Inferior parietal cortex (tissue), 1 donor: ENCODE results near the gene ARHGAP10.
A peak's percentile ranks its signal among the peaks of the same experiment; 100 is the strongest.

Source experiments
- DNase-seq: peaks from one replicate; pipeline ENCODE4 v3.0.0-alpha.2; 2016; ENCODE audit errors: extremely low spot score

The ARHGAP10 gene

DNA sequence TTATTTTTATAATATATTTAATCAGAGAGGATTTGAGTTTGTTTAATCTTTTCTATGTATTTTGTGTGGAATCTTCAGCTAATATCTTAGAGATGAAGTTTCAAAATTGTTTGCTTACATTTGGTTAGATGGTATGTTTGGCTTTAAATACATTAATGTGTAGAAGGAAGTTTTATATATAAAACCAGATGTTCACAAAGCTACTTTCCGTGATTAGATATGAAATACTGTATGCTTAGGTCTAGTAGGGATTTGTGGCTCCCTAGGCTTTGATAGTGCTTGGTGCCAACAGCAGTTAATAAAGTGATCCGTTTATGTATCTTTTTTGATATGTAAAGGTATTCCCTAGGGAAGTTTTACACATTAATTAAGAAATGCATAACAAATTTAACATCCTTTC lies 223.0 kb downstream of the ARHGAP10 start:
- no peak for DNase-seq

DNA sequence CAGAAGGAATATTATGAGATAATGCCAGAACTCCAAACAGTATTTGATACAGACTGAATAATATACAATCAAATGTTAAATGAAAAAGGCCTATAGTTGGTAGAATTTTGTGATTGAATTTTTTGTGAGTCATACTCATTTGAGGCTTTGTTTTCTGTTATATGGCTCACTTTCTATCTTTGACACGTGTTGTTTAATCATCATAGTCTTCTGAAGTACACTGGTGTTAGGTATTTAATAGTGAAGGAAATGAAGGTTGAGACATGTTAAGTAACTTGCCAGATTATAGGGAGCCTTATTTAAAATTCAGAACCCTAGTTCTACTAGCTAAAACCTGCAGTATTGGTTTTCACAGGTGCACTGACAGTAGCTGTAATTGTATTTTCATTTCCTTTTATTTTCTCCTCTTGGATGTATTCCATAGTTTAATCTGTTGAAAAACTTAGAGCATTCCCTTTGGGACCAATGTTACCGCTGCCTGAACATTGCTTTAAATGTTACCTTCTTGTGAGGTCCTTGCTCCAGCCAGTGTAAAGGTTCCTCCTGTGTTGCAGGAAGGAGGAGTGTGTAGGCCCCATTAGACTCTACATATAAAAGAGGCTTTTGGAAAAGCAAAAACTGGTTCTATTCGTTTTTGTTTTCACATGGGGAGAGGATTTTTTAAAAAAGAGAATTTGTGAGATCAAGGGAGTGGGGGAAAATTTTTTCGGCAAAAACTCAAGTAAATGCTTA lies 224.1 kb downstream of the ARHGAP10 start:
- no peak for DNase-seq

DNA sequence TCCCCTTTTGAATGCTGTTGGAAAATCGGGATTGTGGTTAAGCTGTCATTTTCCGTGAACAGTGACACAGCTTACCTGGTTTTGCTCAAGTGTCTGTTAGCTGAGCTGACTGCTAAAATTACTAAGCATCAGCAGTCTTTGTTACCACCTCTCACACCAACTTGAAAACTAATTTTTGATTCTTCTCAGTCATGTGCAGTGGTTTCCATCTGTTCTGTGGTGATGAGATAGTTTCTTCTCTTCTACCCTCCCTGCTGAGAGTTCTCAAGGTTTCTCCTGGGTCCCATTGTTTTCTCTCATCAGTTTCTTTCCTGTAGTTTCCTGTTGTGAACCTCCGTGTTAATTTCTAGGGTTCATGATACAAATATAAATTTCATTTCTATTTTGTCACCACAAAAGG lies 225.6 kb downstream of the ARHGAP10 start:
- DNase-seq: no peak

DNA sequence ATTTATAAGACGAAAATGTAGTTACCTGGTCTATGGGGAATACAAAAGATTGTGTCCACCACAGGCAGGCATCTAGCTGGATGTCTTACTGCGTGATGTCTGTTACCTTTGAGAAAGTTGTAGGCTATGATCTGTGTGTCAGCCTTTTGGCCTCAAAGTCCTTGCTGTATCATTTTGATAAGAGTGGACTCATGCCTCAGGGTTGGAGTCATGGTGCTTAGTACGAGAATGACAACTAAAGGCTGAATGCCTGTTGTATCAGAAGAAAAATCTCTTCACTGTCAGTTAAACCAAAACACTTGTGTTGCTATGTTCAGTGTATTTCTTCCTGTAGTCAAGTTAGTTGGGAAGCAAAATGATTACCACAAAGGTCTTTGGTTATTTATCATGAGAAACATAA lies 226.2 kb downstream of the ARHGAP10 start:
- DNase-seq: no peak

DNA sequence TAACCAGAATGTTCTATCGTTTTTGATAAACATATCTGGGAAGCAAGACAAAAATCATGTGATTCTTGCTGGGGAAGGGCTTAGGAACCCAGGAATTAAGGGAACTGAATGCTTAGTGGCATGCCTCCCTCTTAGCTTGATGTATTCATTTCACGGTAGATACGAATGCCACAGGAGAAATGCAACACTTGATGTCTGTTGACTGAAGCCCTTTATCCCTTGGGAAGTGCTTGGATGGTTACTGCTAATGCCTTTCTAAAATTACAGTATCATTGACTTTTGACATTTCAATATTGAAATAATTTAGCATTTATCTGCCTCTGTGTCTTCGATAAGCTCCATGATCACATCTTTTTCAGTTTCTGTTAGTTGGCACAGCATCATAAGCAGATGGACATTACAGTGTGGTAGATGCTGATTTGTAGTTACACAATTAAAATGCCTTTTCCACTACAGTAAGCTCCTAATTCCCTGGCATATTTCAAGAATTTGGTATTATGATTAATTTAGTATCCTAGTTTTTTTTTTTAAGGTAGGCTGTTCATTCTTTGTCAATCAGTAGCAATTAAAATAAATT lies 226.7 kb downstream of the ARHGAP10 start:
- no peak for DNase-seq

DNA sequence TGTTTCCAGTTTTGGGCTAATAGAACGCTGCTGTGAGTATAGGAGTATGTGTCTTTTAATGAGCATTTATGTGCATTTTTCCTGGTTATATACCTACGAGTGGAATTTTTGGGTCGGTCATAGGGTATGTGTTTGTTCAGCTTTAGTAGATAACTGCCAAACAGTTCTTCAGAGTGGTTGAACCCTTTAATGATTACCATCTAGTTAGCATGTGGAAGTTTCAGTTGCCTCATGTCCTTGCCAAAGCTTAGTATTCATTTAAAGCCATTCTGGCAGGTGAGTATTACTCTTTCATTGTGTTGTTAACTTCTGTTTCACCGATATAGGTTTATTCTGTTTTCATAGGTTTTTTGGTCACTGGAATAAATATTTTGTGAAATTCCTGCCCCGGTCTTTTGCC lies 229.1 kb downstream of the ARHGAP10 start:
- no peak for DNase-seq

DNA sequence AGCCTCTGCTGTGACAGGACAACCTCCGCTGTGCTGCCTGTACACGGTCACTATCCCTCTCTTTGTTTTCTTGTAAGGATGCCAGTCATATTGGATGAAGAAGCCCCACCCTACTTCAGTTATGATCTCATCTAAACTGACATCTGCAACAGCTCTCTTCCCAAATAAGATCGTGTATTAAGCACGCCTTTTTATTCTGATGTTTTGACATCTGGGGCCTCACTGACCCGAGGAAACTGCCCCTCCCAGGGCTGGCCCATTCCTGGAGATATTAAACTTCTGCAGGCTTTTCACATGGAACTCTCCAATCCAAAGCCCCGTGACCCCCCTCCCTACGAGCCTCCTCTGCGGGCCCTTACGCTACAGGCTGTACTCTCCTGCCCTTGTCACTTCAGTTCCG lies 232.0 kb downstream of the ARHGAP10 start:
- no peak for DNase-seq

DNA sequence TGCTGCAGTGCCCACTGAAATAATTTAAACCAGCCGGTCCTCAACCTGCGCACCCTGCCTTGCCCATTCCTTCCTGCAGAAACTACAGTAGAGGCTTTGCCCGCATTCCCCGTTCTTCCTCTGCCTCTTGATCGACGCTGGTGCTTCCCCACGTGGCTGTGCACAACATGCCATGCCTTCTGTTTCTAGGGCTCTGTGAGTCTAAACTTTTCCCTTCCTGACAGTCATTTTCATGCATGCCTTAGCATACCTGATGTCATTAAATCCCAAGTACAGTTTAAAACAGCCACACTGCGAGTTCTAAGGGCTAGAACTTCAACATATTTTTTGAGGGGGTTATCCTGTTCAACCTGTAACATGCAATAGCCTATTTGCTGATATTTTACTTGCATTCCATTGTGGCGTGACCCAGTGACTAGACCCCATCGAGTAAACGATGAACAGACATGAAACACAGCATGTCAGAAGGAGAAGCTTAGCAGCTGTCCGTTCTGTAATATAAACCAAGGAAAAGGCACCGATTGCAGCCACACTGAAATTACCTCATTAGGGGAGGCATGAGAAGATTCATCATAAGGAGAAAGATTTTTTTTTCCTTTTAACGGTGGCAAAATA lies 232.5 kb downstream of the ARHGAP10 start:
- DNase-seq: no peak

DNA sequence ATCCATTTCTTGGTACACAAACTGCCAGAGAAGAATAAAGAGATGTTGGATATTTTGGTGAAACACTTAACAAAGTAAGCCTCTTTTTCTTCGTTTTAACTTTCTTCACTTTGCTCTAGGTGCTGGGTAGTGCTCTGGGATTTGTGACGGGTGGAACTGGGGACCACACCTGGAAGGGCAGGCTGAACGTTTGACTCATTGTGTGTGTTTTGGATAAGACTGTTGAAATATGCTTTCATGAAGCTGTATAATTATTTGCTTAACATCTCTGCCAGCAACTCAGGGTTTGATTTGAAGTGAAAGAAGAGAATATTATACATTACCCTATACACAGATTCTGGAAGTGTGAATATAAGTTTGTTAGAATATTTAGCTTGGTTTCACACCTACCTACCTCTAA lies 233.2 kb downstream of the ARHGAP10 start:
- no peak for DNase-seq

DNA sequence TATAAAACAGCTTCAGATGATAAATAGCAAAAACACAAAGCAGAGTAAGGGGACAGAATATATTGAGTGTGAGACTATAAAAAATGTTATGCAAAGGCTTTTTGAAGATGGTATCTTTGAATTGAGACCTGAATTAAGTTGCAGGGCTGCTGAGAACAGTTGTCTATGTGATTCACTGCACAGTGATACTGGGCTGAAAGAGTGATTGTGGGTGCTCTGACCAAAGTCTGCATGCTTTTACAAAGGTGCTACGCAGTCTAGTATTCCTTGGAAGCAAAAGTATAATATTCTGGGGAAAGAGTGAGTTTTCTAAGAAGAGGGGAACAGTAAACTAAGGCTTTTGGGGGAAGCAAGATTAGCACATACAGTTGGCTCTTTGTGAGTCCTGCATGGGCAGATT lies 234.0 kb downstream of the ARHGAP10 start:
- DNase-seq: no peak

DNA sequence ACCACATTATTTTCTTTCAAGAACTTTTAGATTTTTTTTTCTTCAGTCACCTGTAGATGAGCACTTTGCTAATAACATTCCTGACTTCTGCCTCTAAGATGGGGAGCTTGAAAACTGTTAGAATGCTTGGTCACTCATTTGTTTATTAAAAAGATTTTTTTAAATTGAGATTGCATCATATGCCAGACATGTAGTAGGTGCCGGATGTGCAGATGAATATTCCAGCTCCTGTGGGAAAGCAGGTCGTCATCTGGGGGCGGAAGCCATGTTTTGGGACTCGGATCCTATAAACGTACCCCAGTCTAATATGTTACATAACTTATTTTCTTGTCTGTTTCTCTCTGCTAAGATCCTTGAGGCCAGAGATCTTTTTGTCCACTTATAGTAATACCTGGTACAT lies 236.8 kb downstream of the ARHGAP10 start:
- DNase-seq: no peak

DNA sequence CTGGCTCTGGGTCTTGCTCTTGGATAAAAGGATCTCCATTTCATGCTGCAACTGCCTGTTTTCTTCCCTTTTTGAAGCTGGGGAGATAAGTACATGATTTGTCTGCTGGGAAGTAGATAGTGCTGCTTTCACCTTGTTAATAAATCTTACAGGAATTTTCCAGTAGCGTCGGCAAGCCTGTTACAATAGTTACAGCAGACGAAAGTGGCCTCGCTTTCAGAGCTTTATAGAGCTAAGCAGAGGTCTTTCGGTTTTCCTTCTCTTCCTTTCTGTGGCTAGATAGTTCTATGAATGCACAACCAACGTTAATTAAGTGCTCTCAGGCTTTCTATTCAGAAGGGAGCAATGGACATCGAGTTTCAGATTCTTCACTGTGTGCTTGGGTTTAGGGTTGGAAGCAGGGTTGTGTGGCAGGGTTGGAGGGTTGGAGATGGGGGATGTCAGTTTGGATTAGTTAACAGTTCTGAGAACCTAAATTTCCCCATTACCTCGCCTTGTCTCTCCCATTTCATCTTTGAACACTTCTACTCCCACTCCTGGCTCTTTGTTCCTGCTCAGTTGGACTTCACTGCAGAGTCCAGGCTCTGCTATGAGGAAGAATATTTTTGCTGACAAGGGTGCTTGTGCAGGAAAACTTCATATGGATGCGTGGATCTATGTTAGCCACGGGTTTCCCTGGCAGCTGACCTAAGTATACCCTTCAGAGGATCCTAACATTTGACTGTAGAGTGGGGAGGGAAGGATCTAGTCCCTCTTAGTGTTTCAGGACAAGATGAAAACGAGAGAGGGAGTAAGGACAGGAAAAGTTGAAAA lies 237.9 kb downstream of the ARHGAP10 start:
- no peak for DNase-seq

DNA sequence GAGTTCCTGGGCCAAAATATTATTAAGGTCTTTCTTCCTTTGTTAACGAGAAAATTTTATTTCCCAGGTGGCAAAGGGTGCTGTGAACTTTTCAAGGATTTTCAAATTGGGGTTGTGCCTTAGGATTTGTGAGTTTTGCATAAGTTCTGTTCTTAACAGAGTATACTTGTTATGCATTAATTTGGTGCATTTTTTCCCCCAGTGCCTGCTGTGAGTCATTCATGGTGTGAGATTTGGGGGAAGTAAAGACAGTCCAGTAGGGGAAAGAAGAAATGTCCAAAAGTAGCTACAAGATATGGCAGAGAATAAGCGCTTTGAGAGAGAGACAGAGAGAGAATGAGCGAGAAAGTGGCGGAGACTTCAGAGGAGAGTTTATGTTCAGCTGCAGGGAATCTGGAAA lies 239.2 kb downstream of the ARHGAP10 start:
- no peak for DNase-seq

DNA sequence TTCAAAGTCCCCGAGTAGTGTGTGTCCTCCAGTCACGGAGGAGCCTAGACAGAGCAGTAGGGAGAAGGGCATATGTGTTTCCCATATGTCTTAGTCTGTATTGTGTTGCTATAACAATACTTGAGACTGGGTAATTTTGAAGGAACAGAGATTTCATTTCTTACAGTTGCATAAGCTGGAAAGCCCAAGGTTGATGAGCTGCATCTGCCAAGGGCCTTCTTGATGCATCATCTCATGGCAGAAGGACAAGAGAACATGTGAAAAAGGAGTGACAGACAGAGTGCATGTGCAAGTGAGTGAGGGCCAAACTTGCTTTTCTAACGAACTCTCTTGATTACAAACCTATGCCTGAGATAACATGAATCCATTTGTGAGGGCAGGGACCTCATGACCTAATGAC lies 243.4 kb downstream of the ARHGAP10 start:
- no peak for DNase-seq

DNA sequence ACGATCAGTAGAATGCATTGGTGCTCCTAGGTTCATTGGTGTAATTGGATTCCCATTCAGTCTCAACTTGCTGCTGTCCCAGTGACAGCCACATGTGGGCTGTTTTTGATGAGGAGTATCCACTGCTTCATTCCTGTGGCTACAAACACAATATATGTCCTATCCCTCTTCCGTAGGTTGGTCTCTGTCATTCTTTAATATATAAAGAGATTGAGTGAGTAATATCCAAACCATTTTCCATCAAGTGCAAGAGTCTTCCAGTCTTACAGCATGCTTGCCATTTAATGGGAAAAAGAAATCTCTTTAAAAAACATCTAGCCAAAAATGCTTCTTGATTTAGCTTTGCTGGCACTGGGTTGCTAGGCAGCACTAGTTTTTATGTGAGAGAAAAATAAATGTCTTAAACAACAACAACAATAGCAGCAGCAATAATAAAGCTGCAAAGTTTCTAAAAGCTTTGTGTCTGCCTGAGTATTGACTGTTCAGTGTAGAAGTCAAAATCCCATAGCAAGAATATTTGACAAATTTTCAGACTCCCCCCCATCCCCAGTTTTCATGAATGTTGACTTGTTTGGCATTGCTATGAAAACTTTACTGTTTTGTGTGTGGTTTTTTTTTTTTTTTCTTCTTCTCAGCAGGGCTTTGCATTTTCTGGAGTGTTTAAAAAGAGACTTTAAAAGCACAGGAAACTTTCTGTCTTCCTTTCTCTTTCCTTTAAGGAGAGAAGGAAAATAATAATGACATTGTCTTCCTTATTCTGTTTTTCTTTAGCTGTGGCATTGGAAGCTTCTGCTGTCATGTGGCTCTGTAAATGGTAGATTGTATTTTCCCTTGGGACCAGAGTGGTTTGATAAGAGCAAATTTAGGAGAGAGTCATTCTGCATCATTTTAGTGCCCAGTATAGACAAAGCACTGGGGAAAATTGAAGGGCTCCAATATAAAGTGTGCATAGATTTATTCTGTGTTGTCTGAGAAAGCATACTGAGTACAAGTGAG lies 244.3 kb downstream of the ARHGAP10 start:
- no peak for DNase-seq

DNA sequence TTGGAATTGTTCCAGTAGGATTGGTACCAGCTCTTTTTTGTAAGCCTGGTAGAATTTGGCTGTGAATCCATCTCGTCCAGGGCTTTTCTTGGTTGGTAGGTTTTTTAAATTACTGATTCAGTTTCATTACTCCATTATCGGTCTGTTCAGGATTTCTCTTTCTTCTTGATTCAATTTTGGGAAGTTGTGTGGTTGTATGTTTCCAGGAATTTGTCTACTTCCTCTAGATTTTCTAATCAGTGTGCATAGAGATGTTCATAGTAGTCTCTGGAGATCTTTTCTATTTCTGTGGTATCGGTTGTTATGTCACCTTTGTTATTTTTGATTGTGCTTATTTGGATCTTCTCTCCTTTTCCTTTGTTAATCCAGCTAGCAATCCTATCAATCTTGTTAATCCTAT lies 248.7 kb downstream of the ARHGAP10 start:
- no peak for DNase-seq

DNA sequence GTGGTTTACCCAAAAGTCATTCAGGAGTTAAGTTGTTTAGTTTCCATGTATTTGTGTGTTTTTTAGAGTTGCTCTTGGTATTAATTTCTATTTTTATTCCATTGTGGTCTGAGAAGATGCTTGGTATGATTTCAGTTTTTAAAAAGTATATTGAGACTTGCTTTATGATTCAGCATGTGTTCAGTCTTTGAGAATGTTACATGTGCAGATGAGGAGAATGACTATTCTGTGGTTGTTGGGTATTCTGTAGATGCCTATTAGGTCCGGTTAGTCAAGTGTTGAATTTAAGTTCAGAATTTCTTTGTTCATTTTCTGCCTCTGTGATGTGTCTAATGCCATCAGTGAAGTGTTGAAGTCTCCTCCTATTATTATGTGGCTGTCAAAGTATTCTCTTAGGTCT lies 249.4 kb downstream of the ARHGAP10 start:
- no peak for DNase-seq

DNA sequence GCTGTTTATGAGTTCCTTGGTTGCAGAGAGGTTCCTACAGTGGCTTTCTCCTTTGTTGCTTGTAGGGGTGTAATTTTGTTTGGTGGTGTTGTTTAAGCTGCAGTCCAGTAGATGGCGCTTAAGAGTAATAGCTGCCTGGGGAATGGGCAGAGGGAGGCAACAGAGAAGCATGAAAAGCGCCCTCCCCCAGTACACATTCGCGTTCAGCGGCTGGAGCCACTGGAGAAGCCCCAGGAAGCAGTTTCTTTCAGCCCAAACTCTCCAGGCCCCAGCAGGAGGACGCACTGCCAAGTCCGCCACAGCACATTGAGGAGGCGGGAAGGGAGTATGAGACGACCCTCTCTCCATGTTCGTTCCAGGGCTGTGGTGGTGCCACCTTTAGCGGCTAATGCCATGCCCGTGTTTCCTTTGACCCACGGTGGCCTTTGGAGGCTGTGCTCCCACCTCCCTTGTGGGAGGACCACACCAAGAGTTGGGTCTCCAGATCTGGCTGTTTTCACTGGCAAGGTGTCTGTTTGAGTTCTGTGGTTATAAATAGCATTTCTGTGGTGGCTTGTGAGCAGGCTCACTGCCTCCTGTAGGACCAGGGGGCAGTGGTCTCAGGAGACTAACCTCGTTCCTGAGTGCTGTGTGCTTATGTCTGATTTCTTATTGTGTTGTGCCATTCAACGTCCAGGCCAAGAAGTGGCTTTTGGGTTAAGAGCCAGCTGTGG lies 252.3 kb downstream of the ARHGAP10 start:
- peak; percentile 58 for DNase-seq

DNA sequence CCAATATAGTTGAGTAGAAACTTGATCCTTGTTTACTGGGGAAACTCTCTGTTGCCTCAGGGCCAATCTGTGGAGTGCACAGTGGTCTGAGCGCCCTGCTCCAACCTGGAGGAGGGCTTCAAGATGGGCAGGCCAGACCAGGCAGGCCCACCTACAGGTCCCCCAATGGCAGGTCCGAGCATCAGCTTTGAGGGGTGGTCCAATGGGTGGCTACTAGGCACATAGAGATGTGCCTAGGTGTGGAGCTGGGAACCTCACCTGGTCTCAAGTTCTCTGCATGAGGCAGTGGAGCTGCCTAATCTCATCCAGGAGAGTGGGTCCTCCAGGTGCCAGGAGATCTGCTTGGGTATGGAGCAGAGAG lies 252.9 kb downstream of the ARHGAP10 start:
- no peak for DNase-seq

DNA sequence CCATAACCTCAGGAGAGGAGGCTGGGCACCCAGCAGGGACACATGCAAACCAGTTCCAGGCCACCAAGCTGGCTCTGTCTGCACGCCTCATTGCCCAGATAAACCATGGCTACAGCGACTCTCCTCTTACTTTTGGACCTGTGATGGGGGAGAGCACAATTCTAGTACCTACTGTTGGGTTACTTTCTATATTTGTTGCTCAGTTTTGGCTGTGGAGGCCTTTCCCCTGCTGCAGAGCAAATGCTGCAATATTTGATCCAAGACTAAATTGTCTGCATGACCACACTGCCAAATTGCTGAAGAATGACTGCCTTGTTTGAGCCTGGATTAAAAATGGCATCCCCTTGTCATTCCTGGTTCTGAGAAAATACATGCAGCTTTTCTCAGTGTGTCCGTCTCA lies 253.5 kb downstream of the ARHGAP10 start:
- no peak for DNase-seq

DNA sequence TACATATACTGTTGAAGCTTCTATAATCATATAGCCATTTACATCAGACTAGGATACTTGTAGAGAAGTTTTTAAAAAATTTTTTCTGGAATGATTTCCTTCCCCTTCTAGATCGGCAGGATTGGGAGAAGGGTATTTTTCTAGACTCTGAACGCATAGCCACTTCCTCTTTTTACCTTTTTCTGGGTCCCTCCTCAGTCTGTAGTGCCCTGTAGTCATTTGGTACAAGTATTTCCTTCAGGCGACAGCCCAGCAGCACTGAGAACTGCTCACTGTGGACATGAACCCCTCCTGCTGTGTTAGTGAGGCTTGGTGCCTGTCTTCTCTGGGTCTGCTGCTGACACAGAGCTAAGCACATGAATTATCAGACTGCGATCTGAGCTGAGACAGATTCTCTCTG lies 255.4 kb downstream of the ARHGAP10 start:
- no peak for DNase-seq
